ENCODE results near the gene FAAP20. TPM values are rescaled to one million over a fixed set of nuclear protein-coding genes. Genes with fewer than 3 reads are reported as not detected.

The FAAP20 gene
- total and polyA plus RNA-seq, 10 of the 15 experiments (the other 5 are each of a cell fraction or from before 2014, with no cell fraction given) = 0.79 to 91.8 (median 20.9) TPM

DNA sequence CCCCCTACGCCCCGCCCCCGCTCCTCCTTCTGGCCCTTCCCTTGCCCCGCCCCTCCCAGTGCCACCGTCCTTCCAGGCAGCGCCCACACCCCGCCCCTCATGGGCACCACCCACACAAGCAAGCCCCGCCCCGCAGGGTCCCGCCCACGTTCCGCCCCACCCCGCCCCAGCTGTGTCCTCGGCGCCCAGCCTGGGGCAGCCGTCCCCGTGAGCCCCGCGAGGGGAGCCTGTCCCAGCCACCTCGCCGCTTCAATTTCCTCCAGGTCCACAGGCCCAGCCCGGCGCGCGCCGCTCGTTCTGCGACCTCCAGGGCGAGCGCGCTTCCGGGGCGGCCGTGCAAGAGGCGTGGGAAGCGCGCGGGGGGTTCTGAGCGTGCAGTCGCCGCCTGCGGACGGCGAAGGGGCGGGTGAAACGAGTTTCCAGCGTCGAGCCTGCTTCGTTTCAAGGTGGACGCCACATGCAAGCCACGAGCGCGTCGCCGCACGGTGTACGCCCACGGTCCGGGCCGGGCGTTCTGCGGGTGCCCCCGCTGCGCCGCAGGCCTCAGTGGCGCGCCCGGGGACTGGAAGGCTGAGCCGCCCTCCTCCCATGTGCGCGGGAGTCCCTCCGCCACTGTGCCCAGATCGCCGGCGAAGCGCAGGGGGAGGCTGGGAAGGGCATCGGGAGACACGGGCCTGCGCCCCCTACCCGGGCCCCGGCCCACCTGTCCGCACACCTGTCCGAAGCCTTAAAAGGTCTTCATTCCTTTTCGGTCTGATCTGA, 10.8 kb upstream of the FAAP20 start (continued):
- TF ChIP-seq, protein P1, sequence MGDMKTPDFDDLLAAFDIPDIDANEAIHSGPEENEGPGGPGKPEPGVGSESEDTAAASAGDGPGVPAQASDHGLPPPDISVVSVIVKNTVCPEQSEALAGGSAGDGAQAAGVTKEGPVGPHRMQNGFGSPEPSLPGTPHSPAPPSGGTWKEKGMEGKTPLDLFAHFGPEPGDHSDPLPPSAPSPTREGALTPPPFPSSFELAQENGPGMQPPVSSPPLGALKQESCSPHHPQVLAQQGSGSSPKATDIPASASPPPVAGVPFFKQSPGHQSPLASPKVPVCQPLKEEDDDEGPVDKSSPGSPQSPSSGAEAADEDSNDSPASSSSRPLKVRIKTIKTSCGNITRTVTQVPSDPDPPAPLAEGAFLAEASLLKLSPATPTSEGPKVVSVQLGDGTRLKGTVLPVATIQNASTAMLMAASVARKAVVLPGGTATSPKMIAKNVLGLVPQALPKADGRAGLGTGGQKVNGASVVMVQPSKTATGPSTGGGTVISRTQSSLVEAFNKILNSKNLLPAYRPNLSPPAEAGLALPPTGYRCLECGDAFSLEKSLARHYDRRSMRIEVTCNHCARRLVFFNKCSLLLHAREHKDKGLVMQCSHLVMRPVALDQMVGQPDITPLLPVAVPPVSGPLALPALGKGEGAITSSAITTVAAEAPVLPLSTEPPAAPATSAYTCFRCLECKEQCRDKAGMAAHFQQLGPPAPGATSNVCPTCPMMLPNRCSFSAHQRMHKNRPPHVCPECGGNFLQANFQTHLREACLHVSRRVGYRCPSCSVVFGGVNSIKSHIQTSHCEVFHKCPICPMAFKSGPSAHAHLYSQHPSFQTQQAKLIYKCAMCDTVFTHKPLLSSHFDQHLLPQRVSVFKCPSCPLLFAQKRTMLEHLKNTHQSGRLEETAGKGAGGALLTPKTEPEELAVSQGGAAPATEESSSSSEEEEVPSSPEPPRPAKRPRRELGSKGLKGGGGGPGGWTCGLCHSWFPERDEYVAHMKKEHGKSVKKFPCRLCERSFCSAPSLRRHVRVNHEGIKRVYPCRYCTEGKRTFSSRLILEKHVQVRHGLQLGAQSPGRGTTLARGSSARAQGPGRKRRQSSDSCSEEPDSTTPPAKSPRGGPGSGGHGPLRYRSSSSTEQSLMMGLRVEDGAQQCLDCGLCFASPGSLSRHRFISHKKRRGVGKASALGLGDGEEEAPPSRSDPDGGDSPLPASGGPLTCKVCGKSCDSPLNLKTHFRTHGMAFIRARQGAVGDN (IDR thresholded peaks at IDR 0.05) = 0 out of 2 replicates have a peak, but pooled peaks have one; percentile 67
- TF ChIP-seq IKZF1 (conservative IDR thresholded peaks at IDR 0.05) (peak; percentile 51; the same call in 1 of the 2 replicates), POLR2A (IDR thresholded peaks at IDR 0.05; ENCODE audit: low read depth, low read length) (peak; percentile 51), LARP7 (IDR thresholded peaks at IDR 0.05) (0 out of 2 replicates have a peak, but pooled peaks have one; percentile 60), CHD2 (IDR thresholded peaks at IDR 0.05; ENCODE audit: borderline replicate concordance, low read depth, low read length) (no peak), JUNB (IDR thresholded peaks at IDR 0.05) (no peak), DPF2 (IDR thresholded peaks at IDR 0.05) (peak; percentile 47; the same call in 1 of the 2 replicates), BCL11A (IDR thresholded peaks at IDR 0.05; ENCODE audit: low read depth, low read length) (no peak), YY1 (IDR thresholded peaks at IDR 0.05; ENCODE audit: low read depth, low read length) (no peak), POLR2AphosphoS5 (IDR thresholded peaks at IDR 0.05; ENCODE audit: low read length) (no peak)
- TF ChIP-seq, protein P2, sequence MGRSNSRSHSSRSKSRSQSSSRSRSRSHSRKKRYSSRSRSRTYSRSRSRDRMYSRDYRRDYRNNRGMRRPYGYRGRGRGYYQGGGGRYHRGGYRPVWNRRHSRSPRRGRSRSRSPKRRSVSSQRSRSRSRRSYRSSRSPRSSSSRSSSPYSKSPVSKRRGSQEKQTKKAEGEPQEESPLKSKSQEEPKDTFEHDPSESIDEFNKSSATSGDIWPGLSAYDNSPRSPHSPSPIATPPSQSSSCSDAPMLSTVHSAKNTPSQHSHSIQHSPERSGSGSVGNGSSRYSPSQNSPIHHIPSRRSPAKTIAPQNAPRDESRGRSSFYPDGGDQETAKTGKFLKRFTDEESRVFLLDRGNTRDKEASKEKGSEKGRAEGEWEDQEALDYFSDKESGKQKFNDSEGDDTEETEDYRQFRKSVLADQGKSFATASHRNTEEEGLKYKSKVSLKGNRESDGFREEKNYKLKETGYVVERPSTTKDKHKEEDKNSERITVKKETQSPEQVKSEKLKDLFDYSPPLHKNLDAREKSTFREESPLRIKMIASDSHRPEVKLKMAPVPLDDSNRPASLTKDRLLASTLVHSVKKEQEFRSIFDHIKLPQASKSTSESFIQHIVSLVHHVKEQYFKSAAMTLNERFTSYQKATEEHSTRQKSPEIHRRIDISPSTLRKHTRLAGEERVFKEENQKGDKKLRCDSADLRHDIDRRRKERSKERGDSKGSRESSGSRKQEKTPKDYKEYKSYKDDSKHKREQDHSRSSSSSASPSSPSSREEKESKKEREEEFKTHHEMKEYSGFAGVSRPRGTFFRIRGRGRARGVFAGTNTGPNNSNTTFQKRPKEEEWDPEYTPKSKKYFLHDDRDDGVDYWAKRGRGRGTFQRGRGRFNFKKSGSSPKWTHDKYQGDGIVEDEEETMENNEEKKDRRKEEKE (IDR thresholded peaks at IDR 0.05) = no peak

Measured in GM12878 (cell line).